Lower leg skin (tissue), 3 donors: Measurements from ENCODE around the gene NSUN2.

Source experiments
- CTCF ChIP-seq, 3 donors: fragments of 450-650 bp; IDR thresholded peaks; one replicate each; pipeline ENCODE4 v1.5.1; 2016; ENCODE audit warnings: antibody characterized with exemption in 3 of 3, mild to moderate bottlenecking in 3 of 3, moderate library complexity in 2 of 3
- POLR2A ChIP-seq, 2 donors: fragments of 450-650 bp; IDR thresholded peaks; one replicate each; pipeline ENCODE4 v1.6.1; 2016 to 2017; ENCODE audit warnings: antibody characterized with exemption in 2 of 2, mild to moderate bottlenecking in 1 of 2, moderate library complexity in 1 of 2

- TF ChIP-seq CTCF (IDR thresholded peaks at IDR 0.05) (no peak), POLR2A (IDR thresholded peaks at IDR 0.05) (no peak)
These were observed 31.0 kb downstream of the NSUN2 start for GRCh38 chr5:6601816-6602215.
